OCI-LY7 (cell line): ENCODE measurements around the gene S1PR1. TPM values are rescaled to one million over a fixed set of nuclear protein-coding genes. Genes with fewer than 3 reads are reported as not detected.
"Not testable (repeated sequence)": the region's sequence is repeated elsewhere in the genome, so short reads cannot be mapped to it uniquely, and the experiment has no call there.

ENCODE experiments used
- BruUV-seq: library from RNA; stranded (reverse); fragments of 400-500 nt; replicated peaks from 2 replicates; lab custom pipeline; 2021; lab: Mats Ljungman, UMichigan
- CTCF ChIA-PET: fragments of 300-600 bp; sonication (Branson Sonifier 250); formaldehyde crosslinking; loops from one replicate; lab custom pipeline; 2022; ENCODE audit warnings: antibody characterized with exemption; ENCODE audit not compliant: unreplicated experiment; lab: Charles Lee
- POLR2A ChIA-PET: fragments of 300-600 bp; sonication (Branson Sonifier 250); formaldehyde crosslinking; loops from one replicate; lab custom pipeline; 2022; ENCODE audit warnings: antibody characterized with exemption; lab: Charles Lee
- DNase-seq: peaks from one replicate; pipeline ENCODE4 v3.0.0-alpha.2; 2015; ENCODE audit warnings: low spot score
- H2AFZ ChIP-seq: fragments of 200-600 bp; sonication (generic), shearing (Covaris generic); 2 replicates; pipeline ENCODE4 v1.6.1; 2014; ENCODE audit warnings: mild to moderate bottlenecking, antibody characterized with exemption, low read length, moderate library complexity
- H3K27ac ChIP-seq: fragments of 200-600 bp; sonication (generic); 2 replicates; pipeline ENCODE4 v1.5.1; 2014; ENCODE audit warnings: mixed run types, low read depth, mild to moderate bottlenecking, moderate library complexity, low read length, inconsistent platforms; ENCODE audit not compliant: poor library complexity, severe bottlenecking
- H3K36me3 ChIP-seq: fragments of 200-600 bp; sonication (generic); 2 replicates; pipeline ENCODE4 v1.6.1; 2014; ENCODE audit warnings: mild to moderate bottlenecking, antibody characterized with exemption, low read length, moderate library complexity, mixed read lengths; ENCODE audit not compliant: insufficient read depth
- H3K4me1 ChIP-seq: fragments of 200-600 bp; sonication (generic); 2 replicates; pipeline ENCODE4 v1.5.1; 2014; ENCODE audit warnings: mild to moderate bottlenecking, low read length; ENCODE audit not compliant: insufficient read depth, poor library complexity, severe bottlenecking
- H3K4me2 ChIP-seq: fragments of 200-600 bp; sonication (generic); 2 replicates; pipeline ENCODE4 v1.6.1; 2014; ENCODE audit warnings: mild to moderate bottlenecking, low read length
- H3K4me3 ChIP-seq: fragments of 200-600 bp; sonication (generic); 2 replicates; pipeline ENCODE4 v1.5.1; 2014; ENCODE audit warnings: mild to moderate bottlenecking, low read depth, low read length; ENCODE audit not compliant: poor library complexity, severe bottlenecking
- H3K79me2 ChIP-seq: fragments of 200-600 bp; sonication (generic); 2 replicates; pipeline ENCODE4 v1.6.1; 2016; ENCODE audit warnings: low read depth, mild to moderate bottlenecking, low read length, moderate library complexity, mixed read lengths; ENCODE audit not compliant: insufficient read depth
- H3K9me2 ChIP-seq: fragments of 200-600 bp; sonication (generic); 2 replicates; pipeline ENCODE4 v1.6.1; 2016; ENCODE audit warnings: mild to moderate bottlenecking, low read length, mixed read lengths; ENCODE audit not compliant: insufficient read depth
- H3K9me3 ChIP-seq: fragments of 200-600 bp; sonication (generic); 2 replicates; pipeline ENCODE4 v1.6.1; 2014; ENCODE audit warnings: mild to moderate bottlenecking, mixed run types, low read length, mixed read lengths
- H4K20me1 ChIP-seq: fragments of 200-600 bp; sonication (generic); 2 replicates; pipeline ENCODE4 v1.6.1; 2014; ENCODE audit warnings: mild to moderate bottlenecking, antibody characterized with exemption, low read length, moderate library complexity, mixed read lengths; ENCODE audit not compliant: insufficient read depth
- EZH2phosphoT487 ChIP-seq: fragments of 200-600 bp; sonication (generic); IDR thresholded peaks from 2 replicates; pipeline ENCODE4 v1.6.1; 2018; ENCODE audit warnings: low read depth, borderline replicate concordance, mild to moderate bottlenecking, mixed run types, antibody characterized with exemption, low read length, moderate library complexity, mixed read lengths
- intact Hi-C: fragments of 100-400 bp; cut with micrococcal nuclease; formaldehyde crosslinking; loops from one replicate; pipeline ENCODE4 v1.10.0; 2022; ENCODE audit not compliant: unreplicated experiment
- total RNA-seq, 2 experiments: library from RNA; depleted of rRNA in 1 of 2; stranded (reverse); fragments of >200 nt in 1 of 2; shearing (Covaris generic) in 1 of 2; gene quantifications; 2 replicates each; pipeline ENCODE4 v1.2.3, GENCODE V29; 2014 to 2022
- TF ChIP-seq, protein P1 (sequence below): fragments of 200-600 bp; sonication (generic); conservative IDR thresholded peaks from 2 replicates; pipeline ENCODE4 v1.5.1; 2014; ENCODE audit warnings: mild to moderate bottlenecking, antibody characterized with exemption, low read length, moderate library complexity, mixed read lengths

Gene S1PR1
- total RNA-seq, 2 experiments from 2014 or later, result 0.41 TPM; not detected in 1

DNA sequence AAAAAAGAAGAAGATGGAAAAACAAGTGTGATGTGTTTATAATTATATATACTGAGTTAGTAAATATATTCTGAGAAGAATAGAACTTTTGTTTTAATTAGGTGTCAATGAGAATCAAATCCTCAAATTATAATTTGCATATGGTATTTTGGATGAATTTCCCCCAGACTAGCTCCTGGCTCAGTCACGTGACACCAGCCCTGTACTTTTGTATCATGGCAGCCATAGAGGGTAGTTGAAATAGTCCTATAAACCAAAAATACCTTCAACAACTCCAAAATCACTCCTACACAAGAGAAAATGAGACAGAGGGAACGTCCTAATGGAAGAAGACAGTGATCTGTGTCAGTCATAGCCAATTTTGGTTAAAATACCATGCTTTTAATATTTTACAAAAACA lies 9.0 kb upstream of the S1PR1 start:
- CTCF ChIA-PET, result no interaction called here
- POLR2A ChIA-PET, result interaction anchor here (0.7 kb wide), 2 partner anchors 31 to 167 kb away, joined by 3 to 5 read pairs; no protein-coding TSS in a partner anchor
- Histone ChIP-seq H2AFZ (no peak overlapping the region), H3K9me2 (no peaks in the 10 kb centered on the region), H3K4me3 (no peak overlapping the region), H4K20me1 (no peaks in the 10 kb centered on the region), H3K4me1 (no peaks in the 10 kb centered on the region), H3K36me3 (no peaks in the 10 kb centered on the region), H3K79me2 (no peaks in the 10 kb centered on the region), H3K4me2 (no peak overlapping the region), H3K9me3 (no peaks in the 10 kb centered on the region), H3K27ac (no peak overlapping the region)
- TF ChIP-seq, protein P1, sequence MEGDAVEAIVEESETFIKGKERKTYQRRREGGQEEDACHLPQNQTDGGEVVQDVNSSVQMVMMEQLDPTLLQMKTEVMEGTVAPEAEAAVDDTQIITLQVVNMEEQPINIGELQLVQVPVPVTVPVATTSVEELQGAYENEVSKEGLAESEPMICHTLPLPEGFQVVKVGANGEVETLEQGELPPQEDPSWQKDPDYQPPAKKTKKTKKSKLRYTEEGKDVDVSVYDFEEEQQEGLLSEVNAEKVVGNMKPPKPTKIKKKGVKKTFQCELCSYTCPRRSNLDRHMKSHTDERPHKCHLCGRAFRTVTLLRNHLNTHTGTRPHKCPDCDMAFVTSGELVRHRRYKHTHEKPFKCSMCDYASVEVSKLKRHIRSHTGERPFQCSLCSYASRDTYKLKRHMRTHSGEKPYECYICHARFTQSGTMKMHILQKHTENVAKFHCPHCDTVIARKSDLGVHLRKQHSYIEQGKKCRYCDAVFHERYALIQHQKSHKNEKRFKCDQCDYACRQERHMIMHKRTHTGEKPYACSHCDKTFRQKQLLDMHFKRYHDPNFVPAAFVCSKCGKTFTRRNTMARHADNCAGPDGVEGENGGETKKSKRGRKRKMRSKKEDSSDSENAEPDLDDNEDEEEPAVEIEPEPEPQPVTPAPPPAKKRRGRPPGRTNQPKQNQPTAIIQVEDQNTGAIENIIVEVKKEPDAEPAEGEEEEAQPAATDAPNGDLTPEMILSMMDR, result no peak
- TF ChIP-seq EZH2phosphoT487, result no peak
- no peak for DNase-seq
- no TSS peak for BruUV-seq
- intact Hi-C loops, result no loop called here

DNA sequence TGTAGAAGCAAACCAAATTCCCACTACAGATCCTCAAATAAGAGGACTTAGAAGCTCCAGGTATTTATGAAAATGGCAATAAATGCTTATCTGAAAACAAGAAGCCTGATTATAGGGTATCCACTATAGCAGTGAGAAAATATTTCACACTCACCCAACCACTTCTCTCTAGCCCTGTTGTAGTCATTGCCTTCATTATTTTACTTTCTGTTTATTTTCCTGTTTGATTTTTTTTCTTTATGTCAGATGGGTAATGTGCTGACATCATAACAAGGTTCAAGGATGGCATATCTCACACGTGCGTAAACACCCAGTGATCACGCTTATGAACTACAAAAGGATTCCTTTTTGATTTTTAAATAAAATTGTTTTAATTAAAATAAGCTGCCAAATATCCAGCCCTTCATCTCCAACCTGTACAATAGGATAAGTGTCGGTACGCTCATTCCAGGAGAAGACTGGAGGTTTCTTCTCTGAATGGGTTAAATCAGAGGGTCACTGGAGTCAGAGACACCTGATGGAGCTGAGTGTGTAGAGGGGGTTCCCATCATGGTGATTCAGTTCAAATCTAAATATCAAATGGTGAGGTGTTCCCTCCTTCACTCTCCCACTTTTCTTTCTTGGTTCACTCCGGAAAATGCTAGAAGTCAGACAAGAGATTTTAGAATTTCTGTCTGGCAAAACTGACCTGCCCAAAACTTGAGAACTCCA lies 8.2 kb upstream of the S1PR1 start:
- CTCF ChIA-PET, result no interaction called here

DNA sequence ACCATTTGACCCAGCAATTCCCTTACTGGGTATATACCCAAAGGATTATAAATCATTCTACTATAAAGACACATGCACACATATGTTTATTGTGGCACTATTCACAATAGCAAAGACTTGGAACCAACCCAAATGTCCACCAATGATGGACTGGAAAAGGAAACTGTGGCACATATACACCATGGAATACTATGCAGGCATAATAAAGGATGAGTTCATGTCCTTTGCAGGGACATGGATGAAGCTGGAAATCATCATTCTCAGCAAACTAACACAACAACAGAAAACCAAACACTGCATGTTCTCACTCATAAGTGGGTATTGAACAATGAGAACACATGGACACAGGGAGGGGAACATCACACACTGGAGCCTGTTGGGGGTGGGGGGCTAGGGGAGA lies 4.6 kb upstream of the S1PR1 start:
- H3K9me2 ChIP-seq, DNase-seq, H4K20me1 ChIP-seq, H3K27ac ChIP-seq, H2AFZ ChIP-seq, H3K4me2 ChIP-seq, CTCF ChIA-PET, H3K79me2 ChIP-seq, H3K36me3 ChIP-seq, H3K9me3 ChIP-seq, H3K4me3 ChIP-seq, intact Hi-C loops, BruUV-seq: not testable (repeated sequence)
- POLR2A ChIA-PET, result interaction anchor here (1.1 kb wide), 1 partner anchor 10 kb away, joined by 3 read pairs; no protein-coding TSS in a partner anchor
- H3K4me1 ChIP-seq, result peaks cover 21% of the 10 kb centered on the region

More for the DNA sequence above, 8.2 kb upstream of the S1PR1 start:
- H3K79me2 ChIP-seq, result no peaks in the 10 kb centered on the region
- POLR2A ChIA-PET, result interaction anchor here (0.7 to 2.1 kb wide), 2 partner anchors 19 to 30 kb away, joined by 3 to 7 read pairs; no protein-coding TSS in a partner anchor
- TF ChIP-seq, protein P1, result no peak
- no peak for TF ChIP-seq EZH2phosphoT487
- BruUV-seq, result no TSS peak
- intact Hi-C loops, result no loop called here
- H3K36me3 ChIP-seq, result no peaks in the 10 kb centered on the region
- no peak overlapping the region for H3K27ac ChIP-seq
- DNase-seq, result no peak
- no peak overlapping the region for H3K4me3 ChIP-seq
- no peak overlapping the region for H3K4me2 ChIP-seq
- H3K9me3 ChIP-seq, result no peaks in the 10 kb centered on the region
- H2AFZ ChIP-seq, result no peak overlapping the region
- H4K20me1 ChIP-seq, result no peaks in the 10 kb centered on the region
- no peaks in the 10 kb centered on the region for H3K4me1 ChIP-seq
- H3K9me2 ChIP-seq, result no peaks in the 10 kb centered on the region
